Right lung (tissue), 5 donors: ENCODE data around the gene SRPRB. TPM values are rescaled to one million over a fixed set of nuclear protein-coding genes. Genes with fewer than 3 reads are reported as not detected.
A peak's percentile ranks its signal among the peaks of the same experiment; 100 is the strongest.
"Not testable (repeated sequence)": the region's sequence is repeated elsewhere in the genome, so short reads cannot be mapped to it uniquely, and the experiment has no call there.

Experiments
- DNase-seq, 2 donors: peaks; one replicate each; pipeline ENCODE4 v3.0.0-alpha.2; 2013
- polyA plus RNA-seq, 5 donors: library from polyadenylated mRNA; unstranded; fragments of 120-200 nt; gene quantifications; one replicate each; pipeline versions ENCODE4 v1.2.1 to v1.2.3, GENCODE V29; 2013; ENCODE audit warnings: inconsistent platforms in 1 of 5, low replicate concordance in 1 of 5; ENCODE audit not compliant: insufficient read length in 5 of 5, insufficient read depth in 1 of 5

Gene SRPRB
- polyA plus RNA-seq, 5 donors = 40.1 to 48.5 (median 43.7) TPM

- DNase-seq = no peak
These were observed 28.7 kb upstream of the SRPRB start for GRCh38 chr3:133776794-133777438.

- no peak for DNase-seq
These were observed 27.6 kb upstream of the SRPRB start for GRCh38 chr3:133777807-133778568.

GRCh38 chr3:133779626-133780203, 25.9 kb upstream of the SRPRB start:
- DNase-seq = no peak

DNA sequence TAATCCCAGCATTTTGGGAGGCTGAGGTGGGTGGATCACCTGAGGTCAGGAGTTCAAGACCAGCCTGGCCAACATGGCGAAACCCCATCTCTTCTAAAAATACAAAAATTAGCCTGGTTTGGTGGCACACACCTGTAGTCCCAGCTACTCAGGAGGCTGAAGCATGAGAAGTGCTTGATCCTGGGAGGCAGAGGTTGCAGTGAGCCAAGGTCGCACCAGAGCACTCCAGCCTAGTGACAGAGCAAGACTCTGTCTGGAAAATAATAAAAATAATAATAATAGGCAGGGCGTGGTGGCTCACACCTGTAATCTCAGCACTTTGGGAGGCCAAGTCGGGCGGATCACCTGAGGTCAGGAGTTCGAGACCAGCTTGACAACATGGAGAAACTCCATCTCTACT, 24.9 kb upstream of the SRPRB start:
- DNase-seq = not testable (repeated sequence)

- no peak for DNase-seq
These were observed 24.0 kb upstream of the SRPRB start for GRCh38 chr3:133781570-133781969.

DNA sequence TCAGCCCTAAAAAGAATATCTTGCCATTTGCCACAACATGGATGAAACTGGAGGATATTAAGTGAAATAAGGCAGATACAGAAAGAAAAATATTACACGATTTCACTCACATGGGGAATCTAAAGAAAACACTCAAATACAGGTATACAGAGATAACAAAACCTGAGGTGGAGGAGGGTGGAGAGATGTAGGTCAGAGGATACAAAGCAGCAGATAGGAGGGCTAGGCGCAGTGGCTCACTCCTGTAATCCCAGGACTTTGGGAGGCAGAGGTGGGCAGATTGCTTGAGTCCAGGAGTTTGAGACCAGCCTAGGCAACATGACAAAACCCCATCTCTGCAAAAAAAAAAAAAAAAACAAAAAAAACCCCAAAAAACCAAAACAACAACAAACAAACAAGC, 23.2 kb upstream of the SRPRB start:
- no peak for DNase-seq

- no peak for DNase-seq
These were observed 21.9 kb upstream of the SRPRB start for GRCh38 chr3:133783762-133784161.

DNA sequence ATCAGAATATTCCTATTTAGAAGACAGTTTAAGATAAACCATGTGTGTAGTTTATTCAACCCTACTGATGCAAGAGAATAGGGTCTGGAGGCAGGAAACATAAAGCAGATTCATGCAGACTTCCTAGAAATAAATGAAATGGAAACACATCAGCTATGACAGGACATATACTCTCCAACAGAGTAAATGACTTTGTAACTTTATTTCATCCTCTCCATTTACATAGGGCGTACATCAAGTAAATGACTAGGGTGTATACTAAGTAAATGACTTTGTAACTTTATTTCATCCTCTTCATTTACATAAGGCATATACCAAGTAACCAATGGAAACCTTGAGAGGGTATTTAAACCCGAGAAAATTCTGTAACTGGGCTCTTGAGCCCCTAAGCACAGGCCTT, 17.6 kb upstream of the SRPRB start:
- DNase-seq = no peak

GRCh38 chr3:133792171-133792763, 13.3 kb upstream of the SRPRB start:
- no peak for DNase-seq

DNA sequence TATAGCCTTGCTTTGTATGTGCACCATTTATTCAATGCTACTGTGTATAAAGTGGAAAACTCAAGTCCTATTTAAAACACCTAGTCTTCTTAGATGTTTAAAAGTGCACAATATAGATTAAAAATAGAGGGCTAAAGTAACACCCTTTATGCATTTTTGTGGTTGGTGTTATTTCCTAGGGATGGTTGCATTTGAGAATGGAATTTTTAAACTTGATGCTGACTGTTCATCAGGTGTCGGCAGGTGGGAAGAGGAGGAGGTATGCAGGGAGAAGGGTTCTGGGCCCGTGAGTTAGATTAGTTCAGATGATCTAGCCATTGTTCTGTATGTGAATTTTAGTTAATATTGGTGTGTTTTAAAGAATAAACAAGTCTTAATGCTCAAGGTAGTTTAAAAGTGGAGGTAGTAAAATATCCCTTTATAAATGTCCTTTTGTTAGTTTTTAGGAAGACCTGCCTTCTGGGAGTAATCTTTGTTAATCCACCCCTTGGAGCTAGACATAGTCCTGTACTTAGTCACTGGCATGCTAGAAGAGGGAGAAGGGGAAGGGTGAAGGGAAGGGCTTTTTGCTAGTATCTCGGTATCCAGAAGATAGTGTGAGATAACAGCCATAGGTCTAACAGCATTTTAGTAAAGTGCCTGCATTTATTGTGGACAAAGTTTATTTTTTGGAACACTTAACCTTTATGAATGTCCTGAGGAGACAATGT, 8.1 kb upstream of the SRPRB start:
- DNase-seq = no peak

DNA sequence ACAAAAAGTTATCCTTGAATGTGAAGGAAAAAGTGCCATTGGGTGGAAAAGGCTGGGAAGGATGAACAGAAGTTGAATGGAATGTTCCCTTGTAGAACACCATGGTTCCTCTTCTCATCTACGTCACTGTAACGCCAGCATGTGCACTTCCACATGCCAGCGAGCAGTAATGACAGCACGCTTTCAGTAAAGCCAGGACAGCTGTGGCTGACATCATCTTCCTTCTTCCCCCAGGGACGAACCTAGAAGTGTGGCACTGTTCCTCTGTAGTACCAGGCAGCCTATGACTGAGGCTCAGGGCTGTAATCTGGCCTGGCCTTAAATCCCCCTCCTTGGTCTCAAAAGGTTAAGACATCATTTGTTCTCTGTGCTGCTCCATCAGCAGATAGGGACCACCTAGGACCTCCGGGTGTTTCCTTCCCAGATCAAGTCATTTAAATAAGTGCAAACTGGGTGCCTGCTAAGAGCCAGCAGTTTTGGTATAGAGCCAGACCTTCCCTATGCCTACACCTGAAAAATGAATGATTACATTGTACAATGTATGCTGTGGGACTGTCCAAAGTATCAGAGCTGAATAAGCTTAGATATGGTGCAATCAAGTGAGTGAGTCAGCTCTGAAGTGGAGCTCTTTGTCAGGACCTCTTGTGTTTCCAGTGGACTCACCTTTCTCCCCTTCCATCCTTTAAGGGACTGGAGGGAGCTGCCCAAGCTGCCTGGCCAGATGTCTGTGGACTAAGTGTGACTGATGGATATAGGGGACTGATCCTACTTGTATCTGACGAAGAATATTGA, 5.6 kb upstream of the SRPRB start:
- DNase-seq = no peak

DNA sequence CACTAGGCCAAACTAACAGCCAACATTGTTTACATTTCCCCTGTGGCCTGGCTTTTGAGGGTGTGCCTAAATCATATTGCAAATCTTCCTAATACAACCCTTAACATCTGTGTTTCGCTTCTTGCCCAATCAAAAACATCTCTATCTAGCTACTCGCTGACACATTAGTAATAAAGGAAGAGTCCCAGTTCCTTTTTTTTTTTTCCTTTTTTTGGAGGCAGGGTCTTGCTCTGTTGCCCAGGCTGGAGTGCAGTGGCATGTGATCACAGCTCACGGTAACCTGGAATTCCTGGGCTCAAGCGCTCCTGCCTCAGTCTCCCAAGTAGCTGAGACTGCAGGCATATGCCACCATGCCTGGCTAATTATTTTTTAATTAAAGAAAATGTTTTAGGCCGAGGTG, 2.1 kb upstream of the SRPRB start:
- DNase-seq = no peak

DNA sequence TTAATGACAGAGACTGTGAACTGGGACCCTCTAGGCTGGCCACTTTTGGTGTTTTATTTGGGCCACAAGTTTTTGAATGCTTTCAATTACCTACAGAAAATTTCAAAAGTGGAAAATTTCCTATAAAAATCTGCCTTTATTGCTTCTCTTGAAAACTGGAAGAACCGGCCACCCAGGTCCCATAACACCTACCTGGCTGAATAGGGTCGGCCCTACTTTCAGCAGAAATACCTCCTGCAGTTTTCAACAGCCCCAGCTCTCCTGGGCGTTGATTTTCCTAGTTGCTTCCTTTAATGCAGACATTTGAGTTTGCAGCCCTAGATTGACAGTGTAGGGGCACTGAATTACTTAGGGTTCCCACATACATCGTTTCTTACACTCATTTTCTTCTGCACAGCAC, 719 bp upstream of the SRPRB start:
- peak; percentile 8 to 15 for DNase-seq

- DNase-seq = no peak
These were observed 272 bp upstream of the SRPRB start for GRCh38 chr3:133805384-133805701.

GRCh38 chr3:133812872-133813271, 7.3 kb downstream of the SRPRB start:
- no peak for DNase-seq

GRCh38 chr3:133815386-133815785, 9.8 kb downstream of the SRPRB start:
- DNase-seq = no peak

DNA sequence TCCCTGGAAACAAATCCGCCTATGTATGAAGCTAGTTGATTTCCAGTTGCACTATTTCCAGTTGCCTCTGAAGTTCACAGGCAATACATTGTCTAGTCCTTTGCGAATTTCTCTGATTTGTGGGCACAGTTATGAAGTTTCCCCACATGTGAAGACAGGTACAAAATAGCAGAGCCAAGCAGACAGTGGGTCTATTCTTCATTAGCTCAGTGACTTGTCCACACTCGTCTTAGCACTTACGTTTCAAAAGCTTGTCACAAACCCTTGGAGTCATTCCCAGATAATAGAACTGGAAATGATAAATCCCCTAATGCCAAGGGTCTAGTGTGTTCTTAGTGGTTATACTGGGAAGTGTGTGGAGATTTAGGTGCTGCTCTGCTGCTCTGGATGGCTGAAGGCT, 14.5 kb downstream of the SRPRB start:
- DNase-seq = no peak

DNA sequence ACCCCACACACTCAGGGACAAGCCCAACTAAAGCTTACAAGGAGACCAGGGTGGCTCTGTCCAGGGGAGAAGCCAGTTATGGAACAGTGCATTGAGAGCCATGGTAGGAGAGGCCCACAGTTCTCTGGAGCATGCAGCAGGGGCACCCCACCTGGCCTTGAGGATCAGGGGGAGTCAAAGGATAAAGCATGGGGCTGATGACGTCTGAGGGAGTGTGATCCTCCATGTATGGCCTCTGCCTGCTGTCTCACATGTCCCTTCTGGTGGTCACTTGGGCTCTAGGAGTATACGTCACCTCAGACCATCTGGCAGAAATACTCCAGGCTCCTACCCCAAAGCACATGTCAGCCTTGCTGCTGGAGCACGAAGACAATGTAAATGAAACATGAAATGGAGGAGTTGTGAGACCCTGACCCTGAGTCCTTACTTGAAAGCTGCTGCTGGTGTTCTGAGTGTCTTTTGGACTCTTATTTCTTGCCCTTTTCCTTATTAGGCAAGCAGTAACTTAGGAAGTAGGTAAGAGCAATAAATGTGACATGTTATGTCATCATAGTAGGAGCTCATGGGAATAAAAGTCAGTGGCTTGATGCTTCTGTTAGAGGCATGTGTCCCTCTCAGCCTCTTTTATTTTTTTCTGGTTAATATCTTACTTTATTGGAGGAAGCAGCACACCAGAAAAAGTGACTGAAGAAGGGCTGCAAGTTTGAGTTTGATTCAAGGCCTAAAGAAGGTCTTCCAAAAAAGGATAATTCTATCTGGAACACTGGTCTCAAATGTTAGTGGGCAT, 15.5 kb downstream of the SRPRB start:
- DNase-seq = no peak

- DNase-seq = no peak
These were observed 16.4 kb downstream of the SRPRB start for GRCh38 chr3:133821767-133822638.
